Skeletal muscle satellite cell (primary cell): ENCODE measurements around the gene LRMDA.

Source experiments
- H3K27me3 ChIP-seq: 2 replicates; pipeline ENCODE4 v1.7.0; 2013; ENCODE audit warnings: low read length; ENCODE audit not compliant: control insufficient read depth, insufficient read depth
- H3K36me3 ChIP-seq: 2 replicates; pipeline ENCODE4 v1.7.0; 2013; ENCODE audit warnings: mild to moderate bottlenecking, control low read depth, low read length; ENCODE audit not compliant: insufficient read depth
- H3K4me1 ChIP-seq: 2 replicates; pipeline ENCODE4 v1.7.0; 2013; ENCODE audit warnings: low read length; ENCODE audit not compliant: control insufficient read depth, insufficient read depth
- H3K4me2 ChIP-seq: 2 replicates; pipeline ENCODE4 v1.7.0; 2013; ENCODE audit warnings: mild to moderate bottlenecking, low read length
- H3K4me3 ChIP-seq: 2 replicates; pipeline ENCODE4 v1.7.0; 2013; ENCODE audit warnings: low read length
- H3K9ac ChIP-seq: 2 replicates; pipeline ENCODE4 v1.7.0; 2013; ENCODE audit warnings: mild to moderate bottlenecking, low read depth, low read length, moderate library complexity
- H3K9me3 ChIP-seq: replicated peaks from 2 replicates; pipeline ENCODE4 v1.7.0; 2013; ENCODE audit warnings: mild to moderate bottlenecking, control low read depth, low read length

LRMDA gene

GRCh38 chr10:76411729-76412435 lies 980.5 kb downstream of the LRMDA start:
- no peaks in the 10 kb centered on the region for H3K27me3 ChIP-seq
- H3K9me3 ChIP-seq = no peaks in the 10 kb centered on the region
- H3K9ac ChIP-seq = no peak overlapping the region
- no peak overlapping the region for H3K4me3 ChIP-seq
- no peak overlapping the region for H3K4me2 ChIP-seq
- H3K36me3 ChIP-seq = no peaks in the 10 kb centered on the region
- H3K4me1 ChIP-seq = no peaks in the 10 kb centered on the region

DNA sequence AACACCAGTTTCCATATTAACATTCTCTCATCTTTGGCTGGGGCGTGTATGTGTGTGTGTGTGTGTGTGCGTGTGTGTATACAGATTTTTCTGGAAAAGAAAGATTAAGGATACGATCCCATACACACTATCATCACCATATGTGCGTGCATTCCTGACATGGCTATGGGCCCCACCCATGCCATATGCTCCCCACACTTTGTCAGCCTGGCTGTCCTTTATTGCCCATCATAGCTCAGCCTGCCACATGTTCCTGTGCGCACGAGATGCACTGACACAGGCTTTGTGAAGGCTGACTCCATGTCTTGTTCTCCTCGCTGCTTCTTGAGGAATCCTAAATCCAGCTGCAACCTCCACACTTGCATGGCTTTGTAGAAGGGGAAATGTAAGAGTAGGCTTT lies 984.1 kb downstream of the LRMDA start:
- Histone ChIP-seq H3K36me3 (no peaks in the 10 kb centered on the region), H3K9ac (no peak overlapping the region), H3K27me3 (no peaks in the 10 kb centered on the region), H3K4me3 (no peak overlapping the region), H3K9me3 (no peaks in the 10 kb centered on the region), H3K4me2 (no peak overlapping the region), H3K4me1 (no peaks in the 10 kb centered on the region)

DNA sequence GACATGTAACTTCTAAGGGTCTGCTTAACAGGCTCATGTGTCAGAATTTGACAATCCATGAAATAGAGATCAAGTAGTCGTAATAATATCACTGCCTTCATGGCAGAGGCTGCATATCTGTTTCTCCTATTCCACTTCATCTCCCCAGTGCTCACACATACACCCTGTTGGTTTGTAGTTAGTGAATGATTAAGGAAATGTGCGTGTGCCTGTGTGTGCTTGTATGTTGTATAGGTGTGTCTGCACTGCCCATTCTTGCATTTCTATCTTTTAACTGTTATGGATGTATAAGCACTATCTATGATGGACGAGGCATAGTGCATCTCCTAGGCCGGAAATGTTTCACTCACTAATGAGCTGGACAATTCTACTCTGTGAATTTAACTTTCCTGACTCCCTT lies 985.2 kb downstream of the LRMDA start:
- no peaks in the 10 kb centered on the region for H3K36me3 ChIP-seq

DNA sequence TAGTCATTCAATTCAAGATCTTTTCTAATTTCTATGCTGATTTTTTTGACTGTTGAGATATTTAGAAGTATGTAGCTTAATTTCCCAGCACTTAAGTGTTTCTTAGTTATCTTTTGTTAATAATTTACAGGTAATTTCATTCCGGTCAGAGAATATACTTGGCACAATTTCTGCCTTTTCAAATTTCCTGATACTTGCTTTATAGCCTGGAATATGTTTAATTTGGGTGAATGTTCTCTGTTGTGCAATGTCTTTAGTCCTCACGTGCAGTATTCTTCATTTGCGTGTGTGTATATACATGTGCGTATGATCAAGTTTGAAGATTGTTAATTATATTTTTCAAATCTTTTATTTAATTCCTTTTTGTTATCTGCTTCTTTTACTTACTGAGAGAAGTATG lies 989.3 kb downstream of the LRMDA start:
- H3K36me3 ChIP-seq = no peaks in the 10 kb centered on the region
- H3K27me3 ChIP-seq = no peaks in the 10 kb centered on the region
- no peaks in the 10 kb centered on the region for H3K9me3 ChIP-seq
- H3K9ac ChIP-seq = no peak overlapping the region
- no peaks in the 10 kb centered on the region for H3K4me1 ChIP-seq
- no peak overlapping the region for H3K4me3 ChIP-seq
- H3K4me2 ChIP-seq = no peak overlapping the region

More for the DNA sequence above, 985.2 kb downstream of the LRMDA start:
- Histone ChIP-seq H3K9me3 (no peaks in the 10 kb centered on the region), H3K27me3 (no peaks in the 10 kb centered on the region), H3K4me1 (no peaks in the 10 kb centered on the region), H3K4me3 (no peak overlapping the region), H3K9ac (no peak overlapping the region), H3K4me2 (no peak overlapping the region)

GRCh38 chr10:76422769-76423168 lies 991.3 kb downstream of the LRMDA start:
- H3K36me3 ChIP-seq = no peaks in the 10 kb centered on the region
- H3K4me2 ChIP-seq = no peak overlapping the region
- H3K4me3 ChIP-seq = no peak overlapping the region
- no peaks in the 10 kb centered on the region for H3K4me1 ChIP-seq
- H3K9me3 ChIP-seq = no peaks in the 10 kb centered on the region
- H3K27me3 ChIP-seq = no peaks in the 10 kb centered on the region
- no peak overlapping the region for H3K9ac ChIP-seq

GRCh38 chr10:76428551-76429367 lies 997.3 kb downstream of the LRMDA start:
- Histone ChIP-seq H3K4me1 (peaks cover 54% of the 10 kb centered on the region), H3K27me3 (no peaks in the 10 kb centered on the region), H3K36me3 (no peaks in the 10 kb centered on the region), H3K4me2 (peak overlapping the region; percentile 29), H3K9ac (no peak overlapping the region), H3K9me3 (no peaks in the 10 kb centered on the region), H3K4me3 (no peak overlapping the region)

DNA sequence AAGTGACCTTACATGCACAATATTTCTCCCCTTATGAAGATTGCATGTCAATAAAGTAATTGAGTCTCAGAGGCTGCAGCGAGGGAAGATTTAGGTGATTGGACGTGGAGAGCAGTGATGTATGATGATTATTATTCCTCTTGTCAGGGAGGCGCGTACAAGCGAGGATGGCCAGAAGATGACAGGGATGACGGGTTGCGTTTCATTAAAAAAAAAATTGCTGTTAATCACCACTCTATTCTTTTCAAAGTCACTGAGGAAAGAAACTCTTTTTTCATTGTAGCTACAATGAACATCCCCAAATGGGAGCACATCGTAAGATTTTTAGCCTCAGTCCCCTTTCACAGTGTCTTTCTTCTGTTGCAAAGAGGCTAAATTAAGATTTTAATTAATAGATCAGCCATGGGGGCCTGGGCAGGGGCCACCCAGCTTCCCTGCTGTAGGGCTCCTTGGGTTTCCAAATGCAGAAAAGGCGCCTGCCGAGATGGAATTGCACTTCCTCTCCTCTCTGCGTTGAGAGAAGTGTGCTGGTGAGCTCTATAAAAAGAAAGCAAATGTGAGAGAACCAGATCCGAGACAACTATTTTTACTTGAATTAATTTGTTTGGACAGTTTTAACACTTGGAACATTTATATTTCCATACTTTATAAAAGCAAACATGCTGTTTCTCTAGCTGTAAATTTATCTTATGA lies 998.1 kb downstream of the LRMDA start:
- peaks cover 54% of the 10 kb centered on the region for H3K4me1 ChIP-seq
- no peak overlapping the region for H3K4me3 ChIP-seq
- H3K4me2 ChIP-seq = peak overlapping the region; percentile 49
- H3K9me3 ChIP-seq = no peaks in the 10 kb centered on the region
- no peaks in the 10 kb centered on the region for H3K36me3 ChIP-seq
- H3K27me3 ChIP-seq = no peaks in the 10 kb centered on the region
- peak overlapping the region; percentile 31 for H3K9ac ChIP-seq

GRCh38 chr10:76430061-76430645 lies 998.7 kb downstream of the LRMDA start:
- H3K4me3 ChIP-seq = no peak overlapping the region
- H3K9me3 ChIP-seq = no peaks in the 10 kb centered on the region
- peaks cover 54% of the 10 kb centered on the region for H3K4me1 ChIP-seq
- peak overlapping the region; percentile 31 for H3K9ac ChIP-seq
- no peaks in the 10 kb centered on the region for H3K36me3 ChIP-seq
- peak overlapping the region; percentile 49 for H3K4me2 ChIP-seq
- no peaks in the 10 kb centered on the region for H3K27me3 ChIP-seq

DNA sequence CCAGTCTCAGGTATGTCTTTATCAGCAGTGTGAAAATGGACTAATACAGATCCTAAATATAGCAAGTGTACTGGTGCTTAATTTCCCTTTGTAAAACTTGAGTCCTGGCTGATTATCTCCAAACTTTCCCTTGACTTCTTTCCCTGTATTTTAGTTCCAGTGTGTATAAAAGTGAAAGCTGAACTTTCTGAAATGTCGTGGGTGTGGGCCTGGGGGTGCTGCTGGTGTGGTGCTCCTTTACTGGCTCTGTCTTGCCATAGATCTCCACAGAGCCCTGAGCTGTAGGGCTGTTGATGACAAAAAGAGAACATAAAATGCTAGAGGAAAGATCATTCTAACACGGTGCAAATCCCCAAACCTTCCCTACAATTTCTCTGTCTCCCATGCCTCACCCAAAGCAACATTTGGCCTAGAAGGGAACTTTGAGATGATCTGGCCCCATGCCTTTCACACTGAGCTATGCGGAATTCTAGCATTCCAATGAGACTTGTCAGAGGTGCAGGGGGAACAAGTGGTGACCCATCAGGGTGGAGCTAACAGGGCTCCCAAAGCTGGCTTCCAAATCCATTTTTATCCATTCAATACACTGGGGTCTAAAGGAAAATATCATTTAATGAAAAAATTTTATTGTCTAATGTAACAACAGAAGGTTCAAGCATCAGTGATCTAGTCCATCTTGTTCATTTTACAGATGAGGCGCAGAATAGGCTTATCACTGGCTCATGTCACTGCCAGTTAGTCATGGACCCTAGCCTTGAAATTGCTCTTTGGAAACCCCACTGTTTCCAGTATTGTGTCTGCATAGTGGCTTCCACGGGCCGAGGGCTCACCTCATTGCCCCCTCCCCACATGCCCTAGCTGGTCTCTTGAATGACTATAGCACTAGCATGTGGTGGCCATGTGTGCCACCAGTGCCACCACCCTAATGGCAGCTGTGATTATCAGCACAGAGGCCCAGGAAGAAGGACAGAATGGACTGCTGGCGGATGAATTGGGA lies 1000.9 kb downstream of the LRMDA start:
- Histone ChIP-seq H3K27me3 (no peaks in the 10 kb centered on the region), H3K4me2 (peak overlapping the region; percentile 78), H3K4me1 (peaks cover 54% of the 10 kb centered on the region), H3K36me3 (no peaks in the 10 kb centered on the region), H3K4me3 (peak overlapping the region; percentile 58), H3K9ac (peak overlapping the region; percentile 69), H3K9me3 (no peaks in the 10 kb centered on the region)

- Histone ChIP-seq H3K4me1 (peaks cover 50% of the 10 kb centered on the region), H3K4me3 (no peak overlapping the region), H3K36me3 (no peaks in the 10 kb centered on the region), H3K27me3 (no peaks in the 10 kb centered on the region), H3K9me3 (no peaks in the 10 kb centered on the region), H3K4me2 (no peak overlapping the region), H3K9ac (no peak overlapping the region)
Observed at GRCh38 chr10:76433161-76434005, 1002.0 kb downstream of the LRMDA start.
